BJ (cell line): ENCODE data around the gene GPR78. TPM values are rescaled to one million over a fixed set of nuclear protein-coding genes. Genes with fewer than 3 reads are reported as not detected.

ENCODE experiments used
- CTCF ChIA-PET: fragments of 350-600 bp; formaldehyde crosslinking; extraction: SDS; loops from one replicate; lab custom pipeline; 2021; ENCODE audit warnings: antibody characterized with exemption, inconsistent platforms; lab: Yijun Ruan, JAX
- POLR2A ChIA-PET: fragments of 300-600 bp; sonication (Branson Sonifier 250); formaldehyde crosslinking; extraction: SDS; loops from one replicate; lab custom pipeline; 2021; ENCODE audit warnings: antibody characterized with exemption; lab: Charles Lee
- DNase-seq: peaks from one replicate; pipeline ENCODE4 v3.0.0-alpha.2; 2011; ENCODE audit warnings: low read depth
- H3K27me3 ChIP-seq: 2 replicates; pipeline ENCODE4 v1.6.0; 2011; ENCODE audit warnings: low read length; ENCODE audit not compliant: control insufficient read depth, insufficient read depth
- H3K36me3 ChIP-seq: 2 replicates; pipeline ENCODE4 v1.5.1; 2011; ENCODE audit warnings: low read length; ENCODE audit not compliant: control insufficient read depth, insufficient read depth
- H3K4me3 ChIP-seq: 2 replicates; pipeline ENCODE4 v1.5.1; 2011; ENCODE audit warnings: low read depth, mild to moderate bottlenecking, control low read depth, low read length
- polyA plus RNA-seq: library from polyadenylated mRNA; depleted of rRNA; stranded (reverse); fragments of >200 nt; gene quantifications from 2 replicates; pipeline ENCODE4 v1.2.3, GENCODE V29; 2011
- TF ChIP-seq, protein P1 (sequence below): IDR thresholded peaks from 2 replicates; pipeline ENCODE4 v1.5.1; 2011; ENCODE audit warnings: low read depth, mild to moderate bottlenecking, control low read depth, inconsistent platforms, low read length, moderate library complexity; ENCODE audit not compliant: insufficient read depth

Gene GPR78
- polyA plus RNA-seq, 1 experiment: 0.82 TPM

DNA sequence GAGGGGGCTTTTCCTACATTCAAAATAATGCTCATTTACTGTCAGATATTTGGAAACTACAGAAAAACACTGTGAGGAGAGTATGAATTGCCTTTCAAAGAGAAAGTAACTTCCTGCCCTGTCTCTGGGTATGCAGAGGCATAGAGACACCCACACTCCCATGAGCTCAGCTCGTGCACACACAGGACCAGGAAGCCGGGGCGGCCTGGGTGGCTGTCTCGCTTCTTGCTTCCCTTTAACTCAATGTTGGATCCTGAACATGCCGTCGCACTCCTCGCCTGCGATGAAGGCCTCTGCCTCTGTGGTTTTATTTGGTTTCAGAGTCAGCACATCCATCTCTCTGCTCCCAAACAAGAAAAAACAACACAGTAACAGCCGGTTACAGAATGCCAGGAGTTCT is 40.1 kb upstream of the GPR78 start:
- Histone ChIP-seq H3K27me3 (no peaks in the 10 kb centered on the region), H3K36me3 (no peaks in the 10 kb centered on the region), H3K4me3 (no peak overlapping the region)
- POLR2A ChIA-PET: no interaction called here
- no peak for DNase-seq
- TF ChIP-seq, protein P1, sequence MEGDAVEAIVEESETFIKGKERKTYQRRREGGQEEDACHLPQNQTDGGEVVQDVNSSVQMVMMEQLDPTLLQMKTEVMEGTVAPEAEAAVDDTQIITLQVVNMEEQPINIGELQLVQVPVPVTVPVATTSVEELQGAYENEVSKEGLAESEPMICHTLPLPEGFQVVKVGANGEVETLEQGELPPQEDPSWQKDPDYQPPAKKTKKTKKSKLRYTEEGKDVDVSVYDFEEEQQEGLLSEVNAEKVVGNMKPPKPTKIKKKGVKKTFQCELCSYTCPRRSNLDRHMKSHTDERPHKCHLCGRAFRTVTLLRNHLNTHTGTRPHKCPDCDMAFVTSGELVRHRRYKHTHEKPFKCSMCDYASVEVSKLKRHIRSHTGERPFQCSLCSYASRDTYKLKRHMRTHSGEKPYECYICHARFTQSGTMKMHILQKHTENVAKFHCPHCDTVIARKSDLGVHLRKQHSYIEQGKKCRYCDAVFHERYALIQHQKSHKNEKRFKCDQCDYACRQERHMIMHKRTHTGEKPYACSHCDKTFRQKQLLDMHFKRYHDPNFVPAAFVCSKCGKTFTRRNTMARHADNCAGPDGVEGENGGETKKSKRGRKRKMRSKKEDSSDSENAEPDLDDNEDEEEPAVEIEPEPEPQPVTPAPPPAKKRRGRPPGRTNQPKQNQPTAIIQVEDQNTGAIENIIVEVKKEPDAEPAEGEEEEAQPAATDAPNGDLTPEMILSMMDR: no peak
- CTCF ChIA-PET: interaction anchor here (1.1 to 1.3 kb wide), 2 partner anchors 52 to 71 kb away, joined by 3 read pairs; partner anchors contain the start of gene CPZ

- TF ChIP-seq, protein P1: no peak
- CTCF ChIA-PET: interaction anchor here (1.1 to 1.3 kb wide), 2 partner anchors 52 to 72 kb away, joined by 3 read pairs; partner anchors contain the start of gene CPZ
These were observed 39.6 kb upstream of the GPR78 start for GRCh38 chr4:8540586-8540985.

GRCh38 chr4:8540991-8541390 is 39.2 kb upstream of the GPR78 start:
- no peak for DNase-seq
- Histone ChIP-seq H3K36me3 (no peaks in the 10 kb centered on the region), H3K27me3 (no peaks in the 10 kb centered on the region), H3K4me3 (no peak overlapping the region)
- ChIA-PET CTCF (interaction anchor here (0.6 to 1.3 kb wide), 3 partner anchors 43 to 72 kb away, joined by 3 to 5 read pairs (median 3); partner anchors contain the start of gene CPZ), POLR2A (no interaction called here)
- TF ChIP-seq, protein P1: no peak

More at GRCh38 chr4:8540586-8540985, 39.6 kb upstream of the GPR78 start:
- H3K36me3 ChIP-seq: no peaks in the 10 kb centered on the region
- H3K27me3 ChIP-seq: no peaks in the 10 kb centered on the region
- no peak for DNase-seq
- no peak overlapping the region for H3K4me3 ChIP-seq
- POLR2A ChIA-PET: no interaction called here

- CTCF ChIA-PET: interaction anchor here (0.6 kb wide), 1 partner anchor 62 kb away, joined by 3 read pairs; no protein-coding TSS in a partner anchor
- TF ChIP-seq, protein P1: no peak
- no peak for DNase-seq
These were observed 38.0 kb upstream of the GPR78 start for GRCh38 chr4:8541981-8542715.

DNA sequence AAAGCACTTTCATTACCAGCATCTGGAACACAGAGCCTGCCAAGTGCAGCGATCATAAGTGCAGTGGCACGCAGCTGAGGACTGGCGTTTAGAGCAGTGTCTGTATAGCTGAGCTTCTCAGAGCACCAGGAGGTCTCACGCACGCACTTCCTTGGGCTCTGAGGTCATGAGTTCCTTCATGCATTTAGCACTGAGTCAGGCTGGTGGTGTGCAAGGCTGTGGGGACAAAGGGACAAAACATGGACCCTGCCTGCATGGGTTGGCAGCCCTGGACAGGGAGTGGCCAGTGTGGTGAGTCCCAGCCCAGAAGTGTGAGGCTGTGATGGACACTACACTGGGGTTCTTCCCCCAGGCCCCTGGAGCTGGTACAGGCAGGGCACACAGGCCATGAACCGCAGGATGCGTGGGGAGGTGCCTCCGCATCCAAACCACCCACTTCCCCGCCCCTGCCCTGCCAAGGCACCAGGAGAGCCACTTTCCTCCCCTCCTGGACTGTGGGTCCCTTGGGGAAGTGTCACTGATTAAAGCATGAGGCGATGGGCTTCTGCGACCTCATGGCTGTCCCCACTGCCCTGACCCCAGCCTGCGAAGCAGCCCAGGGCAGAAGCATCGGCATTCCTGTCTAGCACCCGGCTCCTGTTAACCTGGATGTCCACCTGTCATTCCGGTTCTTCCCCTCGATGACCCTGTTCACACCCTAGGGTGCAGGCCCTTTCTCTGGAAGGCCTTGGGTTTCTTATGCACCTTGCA is 37.2 kb upstream of the GPR78 start:
- TF ChIP-seq, protein P1: no peak
- ChIA-PET POLR2A (interaction anchor here (0.5 kb wide), 2 partner anchors 13 to 68 kb away, joined by 3 to 6 read pairs; no protein-coding TSS in a partner anchor), CTCF (no interaction called here)
- Histone ChIP-seq H3K36me3 (no peaks in the 10 kb centered on the region), H3K27me3 (0 out of 2 replicates have a peak, but pooled peaks cover 2% of the 10 kb centered on the region), H3K4me3 (no peak overlapping the region)
- DNase-seq: no peak

More at GRCh38 chr4:8541981-8542715, 38.0 kb upstream of the GPR78 start:
- Histone ChIP-seq H3K27me3 (no peaks in the 10 kb centered on the region), H3K36me3 (no peaks in the 10 kb centered on the region), H3K4me3 (no peak overlapping the region)
- POLR2A ChIA-PET: interaction anchor here (0.5 kb wide), 1 partner anchor 69 kb away, joined by 3 read pairs; no protein-coding TSS in a partner anchor
